K562 (cell line): ENCODE results near the gene LRP1. TPM values are rescaled to one million over a fixed set of nuclear protein-coding genes. Genes with fewer than 3 reads are reported as not detected.

Experiments used
- DPF2 ChIP-seq: fragments of 450-650 bp; IDR thresholded peaks from 2 replicates; pipeline ENCODE4 v1.6.1; 2016
- E2F3 ChIP-seq: fragments of 250-450 bp; sonication (Bioruptor Pico); IDR thresholded peaks from 2 replicates; pipeline ENCODE4 v1.4.0; 2020; ENCODE audit warnings: mild to moderate bottlenecking
- ELF4 ChIP-seq: fragments of 450-650 bp; formaldehyde crosslinking; IDR thresholded peaks from 2 replicates; pipeline ENCODE4 v1.4.0; 2022; ENCODE audit warnings: missing genetic modification characterization
- HDAC6 ChIP-seq: IDR thresholded peaks from 2 replicates; pipeline ENCODE4 v1.6.1; 2012; ENCODE audit warnings: low read depth, mild to moderate bottlenecking, control low read depth, inconsistent platforms, low read length, moderate library complexity
- NR2C2 ChIP-seq, 2 experiments: fragments of 200-800 bp in 1 of 2; sonication (Bioruptor generic) in 1 of 2; sonication (generic) in 1 of 2; formaldehyde crosslinking in 1 of 2; IDR thresholded peaks; 2 replicates each; pipeline versions ENCODE4 v1.6.1 to v1.8.0; 2016 to 2022; ENCODE audit warnings: mild to moderate bottlenecking in 1 of 2, missing compliant biosample characterization in 1 of 2, missing genetic modification characterization in 1 of 2, missing genetic modification reagents in 1 of 2
- SFPQ ChIP-seq: fragments of 200-400 bp; formaldehyde crosslinking; IDR thresholded peaks from 2 replicates; pipeline ENCODE4 v1.6.1; 2017; ENCODE audit warnings: mild to moderate bottlenecking, low read depth, low read length, moderate library complexity
- SPI1 ChIP-seq: IDR thresholded peaks from 2 replicates; pipeline ENCODE4 v1.6.1; 2011; ENCODE audit warnings: low read depth, low read length, control low read depth, borderline replicate concordance
- TCF3 ChIP-seq: sonication (generic); formaldehyde crosslinking; IDR thresholded peaks from 2 replicates; pipeline ENCODE4 v1.4.0; 2020; ENCODE audit warnings: mild to moderate bottlenecking, missing genetic modification reagents
- ZNF212 ChIP-seq: fragments of 450-650 bp; formaldehyde crosslinking; IDR thresholded peaks from 2 replicates; pipeline ENCODE4 v1.4.0; 2020; ENCODE audit warnings: mild to moderate bottlenecking
- polyA plus RNA-seq, 8 experiments: library from polyadenylated mRNA; depleted of rRNA in 4 of 8; stranded (reverse) in 5 of 8; unstranded in 3 of 8; fragments of >200 nt; fragmentation: Nextera tagmentation in 2 of 8; fragmentation: Illumina TruSeq in 1 of 8; extraction: Ambion mirVana in 2 of 8; extraction: Trizol in 1 of 8; gene quantifications; 2 replicates each; pipeline versions ENCODE4 v1.2.1 to v1.2.3, GENCODE V29; 2011 to 2014; ENCODE audit warnings: inconsistent platforms in 1 of 8, missing spikeins in 1 of 8
- total RNA-seq, 7 experiments: library from RNA; depleted of rRNA in 6 of 7; stranded (reverse); fragments of >200 nt in 6 of 7; fragmentation: Illumina TruSeq in 2 of 7; extraction: Trizol in 2 of 7; gene quantifications; 2 replicates each; pipeline versions ENCODE4 v1.2.1 to v1.2.3, GENCODE V29; 2011 to 2021; ENCODE audit warnings: low replicate concordance in 1 of 7
- TF ChIP-seq, protein P1 (sequence below): fragments of 450-650 bp; IDR thresholded peaks from 2 replicates; pipeline ENCODE4 v1.6.1; 2016; ENCODE audit warnings: mild to moderate bottlenecking, moderate library complexity
- TF ChIP-seq, protein P2 (sequence below): fragments of 450-650 bp; formaldehyde crosslinking; IDR thresholded peaks from 2 replicates; pipeline ENCODE4 v1.4.0; 2020; ENCODE audit warnings: mild to moderate bottlenecking, moderate library complexity

The LRP1 gene
- total and polyA plus RNA-seq, 9 of the 15 experiments (the other 6 are each of a cell fraction or from before 2014, with no cell fraction given): 0.04 to 0.64 (median 0.19) TPM; not detected in 2

DNA sequence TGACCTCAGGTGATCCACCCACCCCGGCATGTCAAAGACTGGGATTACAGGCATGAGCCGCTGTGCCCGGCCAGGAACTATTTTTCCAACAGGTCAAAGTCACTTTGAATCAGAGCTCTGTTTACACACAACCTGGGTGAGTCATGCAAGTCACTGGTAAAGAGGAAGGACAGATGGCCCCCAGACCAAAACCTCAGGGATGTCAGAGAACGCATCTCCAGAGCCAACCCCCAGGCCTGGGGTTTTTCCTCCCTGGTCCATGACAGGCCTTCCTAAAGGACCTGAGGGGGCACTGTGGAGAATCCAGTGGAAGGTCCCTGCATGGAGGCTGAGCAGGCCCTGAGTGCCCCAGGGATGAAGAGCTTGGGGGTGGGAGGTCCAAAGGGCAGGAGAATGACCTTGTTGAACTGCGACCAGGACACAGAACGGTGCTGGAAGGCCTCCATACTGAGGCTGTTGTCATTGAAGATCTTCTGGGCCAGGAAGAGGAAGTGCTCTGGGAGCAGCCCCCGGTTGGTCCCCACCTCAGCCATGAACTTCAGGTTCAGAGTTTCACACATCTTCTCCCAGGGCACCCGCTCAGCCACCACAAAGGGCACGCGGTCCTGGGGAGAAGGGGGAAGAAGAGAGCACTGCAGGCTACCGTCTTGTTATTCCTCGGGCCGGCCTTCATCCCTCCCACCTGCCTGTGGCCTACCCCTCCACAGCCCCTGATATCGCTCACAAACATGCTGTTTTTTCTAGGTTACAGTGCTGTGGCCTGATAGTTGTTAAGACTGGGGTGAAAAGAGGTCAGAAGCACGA is 26.2 kb upstream of the LRP1 start (continued):
- TF ChIP-seq HDAC6: no peak
- TF ChIP-seq TCF3 (CRISPR knock-in tag): peak; percentile 81
- TF ChIP-seq ELF4 (CRISPR knock-in tag): 0 out of 2 replicates have a peak, but pooled peaks have one; percentile 40
- TF ChIP-seq ZNF212 (CRISPR knock-in tag): no peak
- no peak for TF ChIP-seq E2F3 (CRISPR knock-in tag)
- TF ChIP-seq NR2C2 (CRISPR knock-in tag; IDR thresholded peaks at IDR 0.05): no peak
- peak; percentile 55; the same call in 1 of the 2 replicates for TF ChIP-seq NR2C2 (tag; IDR thresholded peaks at IDR 0.05)
- TF ChIP-seq SPI1: peak; percentile 97
- TF ChIP-seq, protein P1, sequence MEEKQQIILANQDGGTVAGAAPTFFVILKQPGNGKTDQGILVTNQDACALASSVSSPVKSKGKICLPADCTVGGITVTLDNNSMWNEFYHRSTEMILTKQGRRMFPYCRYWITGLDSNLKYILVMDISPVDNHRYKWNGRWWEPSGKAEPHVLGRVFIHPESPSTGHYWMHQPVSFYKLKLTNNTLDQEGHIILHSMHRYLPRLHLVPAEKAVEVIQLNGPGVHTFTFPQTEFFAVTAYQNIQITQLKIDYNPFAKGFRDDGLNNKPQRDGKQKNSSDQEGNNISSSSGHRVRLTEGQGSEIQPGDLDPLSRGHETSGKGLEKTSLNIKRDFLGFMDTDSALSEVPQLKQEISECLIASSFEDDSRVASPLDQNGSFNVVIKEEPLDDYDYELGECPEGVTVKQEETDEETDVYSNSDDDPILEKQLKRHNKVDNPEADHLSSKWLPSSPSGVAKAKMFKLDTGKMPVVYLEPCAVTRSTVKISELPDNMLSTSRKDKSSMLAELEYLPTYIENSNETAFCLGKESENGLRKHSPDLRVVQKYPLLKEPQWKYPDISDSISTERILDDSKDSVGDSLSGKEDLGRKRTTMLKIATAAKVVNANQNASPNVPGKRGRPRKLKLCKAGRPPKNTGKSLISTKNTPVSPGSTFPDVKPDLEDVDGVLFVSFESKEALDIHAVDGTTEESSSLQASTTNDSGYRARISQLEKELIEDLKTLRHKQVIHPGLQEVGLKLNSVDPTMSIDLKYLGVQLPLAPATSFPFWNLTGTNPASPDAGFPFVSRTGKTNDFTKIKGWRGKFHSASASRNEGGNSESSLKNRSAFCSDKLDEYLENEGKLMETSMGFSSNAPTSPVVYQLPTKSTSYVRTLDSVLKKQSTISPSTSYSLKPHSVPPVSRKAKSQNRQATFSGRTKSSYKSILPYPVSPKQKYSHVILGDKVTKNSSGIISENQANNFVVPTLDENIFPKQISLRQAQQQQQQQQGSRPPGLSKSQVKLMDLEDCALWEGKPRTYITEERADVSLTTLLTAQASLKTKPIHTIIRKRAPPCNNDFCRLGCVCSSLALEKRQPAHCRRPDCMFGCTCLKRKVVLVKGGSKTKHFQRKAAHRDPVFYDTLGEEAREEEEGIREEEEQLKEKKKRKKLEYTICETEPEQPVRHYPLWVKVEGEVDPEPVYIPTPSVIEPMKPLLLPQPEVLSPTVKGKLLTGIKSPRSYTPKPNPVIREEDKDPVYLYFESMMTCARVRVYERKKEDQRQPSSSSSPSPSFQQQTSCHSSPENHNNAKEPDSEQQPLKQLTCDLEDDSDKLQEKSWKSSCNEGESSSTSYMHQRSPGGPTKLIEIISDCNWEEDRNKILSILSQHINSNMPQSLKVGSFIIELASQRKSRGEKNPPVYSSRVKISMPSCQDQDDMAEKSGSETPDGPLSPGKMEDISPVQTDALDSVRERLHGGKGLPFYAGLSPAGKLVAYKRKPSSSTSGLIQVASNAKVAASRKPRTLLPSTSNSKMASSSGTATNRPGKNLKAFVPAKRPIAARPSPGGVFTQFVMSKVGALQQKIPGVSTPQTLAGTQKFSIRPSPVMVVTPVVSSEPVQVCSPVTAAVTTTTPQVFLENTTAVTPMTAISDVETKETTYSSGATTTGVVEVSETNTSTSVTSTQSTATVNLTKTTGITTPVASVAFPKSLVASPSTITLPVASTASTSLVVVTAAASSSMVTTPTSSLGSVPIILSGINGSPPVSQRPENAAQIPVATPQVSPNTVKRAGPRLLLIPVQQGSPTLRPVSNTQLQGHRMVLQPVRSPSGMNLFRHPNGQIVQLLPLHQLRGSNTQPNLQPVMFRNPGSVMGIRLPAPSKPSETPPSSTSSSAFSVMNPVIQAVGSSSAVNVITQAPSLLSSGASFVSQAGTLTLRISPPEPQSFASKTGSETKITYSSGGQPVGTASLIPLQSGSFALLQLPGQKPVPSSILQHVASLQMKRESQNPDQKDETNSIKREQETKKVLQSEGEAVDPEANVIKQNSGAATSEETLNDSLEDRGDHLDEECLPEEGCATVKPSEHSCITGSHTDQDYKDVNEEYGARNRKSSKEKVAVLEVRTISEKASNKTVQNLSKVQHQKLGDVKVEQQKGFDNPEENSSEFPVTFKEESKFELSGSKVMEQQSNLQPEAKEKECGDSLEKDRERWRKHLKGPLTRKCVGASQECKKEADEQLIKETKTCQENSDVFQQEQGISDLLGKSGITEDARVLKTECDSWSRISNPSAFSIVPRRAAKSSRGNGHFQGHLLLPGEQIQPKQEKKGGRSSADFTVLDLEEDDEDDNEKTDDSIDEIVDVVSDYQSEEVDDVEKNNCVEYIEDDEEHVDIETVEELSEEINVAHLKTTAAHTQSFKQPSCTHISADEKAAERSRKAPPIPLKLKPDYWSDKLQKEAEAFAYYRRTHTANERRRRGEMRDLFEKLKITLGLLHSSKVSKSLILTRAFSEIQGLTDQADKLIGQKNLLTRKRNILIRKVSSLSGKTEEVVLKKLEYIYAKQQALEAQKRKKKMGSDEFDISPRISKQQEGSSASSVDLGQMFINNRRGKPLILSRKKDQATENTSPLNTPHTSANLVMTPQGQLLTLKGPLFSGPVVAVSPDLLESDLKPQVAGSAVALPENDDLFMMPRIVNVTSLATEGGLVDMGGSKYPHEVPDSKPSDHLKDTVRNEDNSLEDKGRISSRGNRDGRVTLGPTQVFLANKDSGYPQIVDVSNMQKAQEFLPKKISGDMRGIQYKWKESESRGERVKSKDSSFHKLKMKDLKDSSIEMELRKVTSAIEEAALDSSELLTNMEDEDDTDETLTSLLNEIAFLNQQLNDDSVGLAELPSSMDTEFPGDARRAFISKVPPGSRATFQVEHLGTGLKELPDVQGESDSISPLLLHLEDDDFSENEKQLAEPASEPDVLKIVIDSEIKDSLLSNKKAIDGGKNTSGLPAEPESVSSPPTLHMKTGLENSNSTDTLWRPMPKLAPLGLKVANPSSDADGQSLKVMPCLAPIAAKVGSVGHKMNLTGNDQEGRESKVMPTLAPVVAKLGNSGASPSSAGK: peak; percentile 70
- TF ChIP-seq, protein P2, sequence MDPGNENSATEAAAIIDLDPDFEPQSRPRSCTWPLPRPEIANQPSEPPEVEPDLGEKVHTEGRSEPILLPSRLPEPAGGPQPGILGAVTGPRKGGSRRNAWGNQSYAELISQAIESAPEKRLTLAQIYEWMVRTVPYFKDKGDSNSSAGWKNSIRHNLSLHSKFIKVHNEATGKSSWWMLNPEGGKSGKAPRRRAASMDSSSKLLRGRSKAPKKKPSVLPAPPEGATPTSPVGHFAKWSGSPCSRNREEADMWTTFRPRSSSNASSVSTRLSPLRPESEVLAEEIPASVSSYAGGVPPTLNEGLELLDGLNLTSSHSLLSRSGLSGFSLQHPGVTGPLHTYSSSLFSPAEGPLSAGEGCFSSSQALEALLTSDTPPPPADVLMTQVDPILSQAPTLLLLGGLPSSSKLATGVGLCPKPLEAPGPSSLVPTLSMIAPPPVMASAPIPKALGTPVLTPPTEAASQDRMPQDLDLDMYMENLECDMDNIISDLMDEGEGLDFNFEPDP (CRISPR knock-in tag): no peak
- peak; percentile 74; the same call in 1 of the 2 replicates for TF ChIP-seq DPF2
- no peak for TF ChIP-seq SFPQ
